Hepatic stellate cell (primary cell): Measurements from ENCODE around the gene ABLIM2.
A peak's percentile ranks its signal among the peaks of the same experiment; 100 is the strongest.

ENCODE experiments used
- DNase-seq: peaks from one replicate; pipeline ENCODE4 v3.0.0; 2011; ENCODE audit warnings: low spot score

ABLIM2 gene

DNA sequence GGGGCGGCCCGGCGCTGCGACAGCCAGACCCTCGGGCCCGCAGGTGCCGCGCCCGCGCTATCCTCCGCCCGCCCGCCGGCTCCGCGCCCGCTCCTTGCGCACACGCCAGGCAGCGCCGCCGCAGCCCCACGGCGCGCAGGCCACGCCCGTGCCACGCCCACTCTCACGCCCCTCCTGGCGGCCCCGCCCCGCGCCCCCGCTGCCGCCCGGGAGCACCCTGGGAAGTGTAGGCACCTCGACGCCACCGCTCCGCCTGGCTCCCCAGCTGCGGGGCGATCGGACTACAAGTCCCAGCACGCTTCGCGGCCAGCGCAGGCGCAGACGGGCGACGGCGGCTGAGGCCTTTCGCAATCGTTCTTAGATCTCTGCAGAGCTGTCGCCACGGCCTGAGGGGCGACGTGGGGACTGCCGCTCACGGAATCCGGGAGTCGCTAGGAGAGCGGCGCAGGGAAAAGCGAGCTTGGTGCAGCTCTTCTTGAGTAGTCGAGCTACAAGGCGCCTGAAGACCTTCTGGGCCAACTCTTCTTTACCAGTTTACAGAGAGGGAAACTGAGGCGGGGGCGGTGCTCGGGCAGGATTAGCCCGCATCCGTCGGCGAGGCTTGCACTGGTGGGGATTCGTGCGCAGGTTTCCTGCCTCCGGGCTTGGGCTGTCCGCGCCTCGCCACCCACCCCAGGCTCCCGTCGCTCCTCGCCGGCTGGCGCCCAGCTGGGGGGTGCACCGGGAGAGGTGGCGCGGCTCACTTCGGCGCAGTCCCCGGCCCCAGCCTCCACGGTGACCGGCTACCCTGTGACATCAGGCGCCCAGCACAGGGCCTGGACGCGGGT, at the start of gene ABLIM2:
Gene ABLIM2 (minus strand): TSS at position 104 of the 827 bp plus-strand sequence. CDS start 124 bp downstream, outside the sequence.
- peak; percentile 96 for DNase-seq

- DNase-seq: no peak
Measured at GRCh38 chr4:8207314-8207713, 48.7 kb upstream of the ABLIM2 start.

DNA sequence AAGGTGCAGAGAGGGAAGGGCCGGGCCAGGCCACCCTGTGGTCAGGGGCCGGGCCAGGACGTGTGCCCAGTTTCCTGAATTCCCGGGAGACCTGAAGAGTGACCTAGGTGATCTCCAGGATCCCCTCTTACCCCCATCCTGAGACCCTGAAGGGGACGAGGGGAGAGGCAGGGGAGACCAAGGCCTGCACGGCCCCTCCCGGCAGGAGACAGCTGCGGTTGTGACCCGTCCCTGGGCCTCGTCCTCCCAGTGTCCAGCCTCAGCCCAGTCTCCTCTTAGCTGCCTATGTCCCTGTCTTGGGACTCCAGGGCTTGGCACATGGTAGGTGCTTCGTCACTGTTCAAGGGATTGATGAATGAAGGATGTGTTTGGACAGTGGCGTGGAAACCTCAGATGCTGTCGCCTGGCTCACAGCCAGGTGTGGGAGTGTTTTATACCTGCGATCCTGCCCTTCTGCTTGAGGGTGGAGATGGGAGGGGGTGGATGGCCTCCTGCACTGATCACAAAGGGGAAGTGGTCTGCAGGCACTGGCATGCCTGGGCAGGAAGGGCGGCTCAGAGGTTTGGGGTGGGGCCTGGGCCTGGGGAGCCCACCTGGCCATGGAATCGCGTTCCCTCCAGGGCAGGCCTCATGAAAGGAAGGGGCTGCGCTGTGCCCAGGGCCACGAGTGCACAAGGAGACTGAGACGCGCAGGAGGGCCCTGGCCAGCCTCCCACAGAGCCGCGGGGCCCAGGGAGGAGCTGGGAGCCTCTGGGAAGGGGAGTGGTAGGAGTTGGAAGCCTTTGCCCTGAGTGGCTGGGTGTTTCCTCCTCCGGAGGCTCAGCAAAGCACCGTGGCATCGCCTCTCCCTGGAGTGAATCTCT, 47.4 kb upstream of the ABLIM2 start:
- no peak for DNase-seq

DNA sequence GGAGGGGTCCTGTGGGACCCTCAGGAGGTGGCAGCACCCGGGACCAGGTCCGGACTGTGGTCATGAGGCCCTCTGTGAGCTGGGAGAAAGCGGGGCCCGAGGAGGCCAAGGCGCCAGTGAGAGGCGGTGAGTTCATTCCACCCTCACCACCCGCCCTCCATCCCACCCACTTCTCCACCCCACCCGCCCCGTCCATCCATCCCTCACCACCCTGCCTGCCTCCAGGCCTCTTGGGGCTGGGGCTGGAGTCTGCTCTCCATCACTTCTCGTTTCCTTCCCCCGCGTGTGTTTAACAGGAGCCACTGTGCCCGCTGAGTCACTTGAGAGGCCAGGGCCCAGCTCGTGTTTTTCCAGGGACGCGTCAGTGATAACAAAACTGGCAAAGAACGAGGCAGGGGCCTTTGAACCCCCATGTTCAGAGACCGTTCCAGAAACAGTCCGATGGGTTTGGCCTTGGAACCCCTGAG, 46.7 kb upstream of the ABLIM2 start:
- peak; percentile 44 for DNase-seq

DNA sequence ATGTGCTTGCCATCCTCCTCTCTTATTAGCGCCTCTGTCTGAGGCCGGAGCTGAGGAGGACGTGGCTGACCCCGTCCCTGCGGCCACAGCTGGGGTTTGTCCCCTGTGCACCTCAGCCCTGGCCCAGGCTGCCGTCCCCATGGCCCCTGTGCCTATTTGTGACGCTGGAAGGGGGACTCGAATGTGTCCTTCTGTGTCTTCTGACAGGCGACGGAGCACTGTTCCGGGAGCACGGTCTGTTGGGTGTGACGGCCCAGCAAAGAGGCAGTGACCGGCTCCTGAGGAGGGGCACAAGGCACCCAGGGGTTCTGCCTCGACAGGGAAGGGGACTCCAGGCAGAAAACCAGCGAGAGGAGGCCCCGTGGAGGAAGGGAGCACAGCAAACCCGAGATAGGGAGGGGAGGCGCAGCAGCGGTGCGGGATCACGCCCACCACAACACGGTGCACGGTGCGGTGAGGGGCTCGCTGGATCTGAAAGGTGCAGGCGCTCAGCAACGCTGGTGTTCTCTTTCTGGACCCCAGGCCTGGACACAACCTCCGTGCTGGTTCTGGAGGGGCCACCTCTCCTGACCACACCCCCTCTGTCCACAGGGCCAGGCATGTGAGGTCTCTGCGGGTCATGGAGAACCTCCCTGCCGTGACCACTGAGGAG, 46.1 kb upstream of the ABLIM2 start:
- no peak for DNase-seq

- DNase-seq: no peak
Measured at GRCh38 chr4:8203817-8204216, 45.2 kb upstream of the ABLIM2 start.

DNA sequence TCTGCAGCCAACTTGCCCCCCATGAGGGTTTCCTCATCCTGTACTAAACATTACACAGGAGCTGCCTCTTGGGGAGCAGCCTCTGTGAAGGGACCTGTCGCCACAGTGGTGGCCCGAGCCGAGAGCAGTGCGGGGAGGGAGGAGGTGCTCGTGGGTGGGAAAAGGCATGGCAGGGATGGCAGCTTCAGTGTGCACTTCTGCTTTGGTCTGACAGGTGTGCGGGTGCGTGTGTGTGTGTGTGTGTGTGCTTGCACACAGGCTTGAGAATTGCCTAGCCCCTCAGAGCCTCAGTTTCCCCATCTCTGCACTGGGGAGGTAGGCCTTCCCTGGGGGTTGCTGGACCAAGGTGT, 44.4 kb upstream of the ABLIM2 start:
- DNase-seq: no peak

DNA sequence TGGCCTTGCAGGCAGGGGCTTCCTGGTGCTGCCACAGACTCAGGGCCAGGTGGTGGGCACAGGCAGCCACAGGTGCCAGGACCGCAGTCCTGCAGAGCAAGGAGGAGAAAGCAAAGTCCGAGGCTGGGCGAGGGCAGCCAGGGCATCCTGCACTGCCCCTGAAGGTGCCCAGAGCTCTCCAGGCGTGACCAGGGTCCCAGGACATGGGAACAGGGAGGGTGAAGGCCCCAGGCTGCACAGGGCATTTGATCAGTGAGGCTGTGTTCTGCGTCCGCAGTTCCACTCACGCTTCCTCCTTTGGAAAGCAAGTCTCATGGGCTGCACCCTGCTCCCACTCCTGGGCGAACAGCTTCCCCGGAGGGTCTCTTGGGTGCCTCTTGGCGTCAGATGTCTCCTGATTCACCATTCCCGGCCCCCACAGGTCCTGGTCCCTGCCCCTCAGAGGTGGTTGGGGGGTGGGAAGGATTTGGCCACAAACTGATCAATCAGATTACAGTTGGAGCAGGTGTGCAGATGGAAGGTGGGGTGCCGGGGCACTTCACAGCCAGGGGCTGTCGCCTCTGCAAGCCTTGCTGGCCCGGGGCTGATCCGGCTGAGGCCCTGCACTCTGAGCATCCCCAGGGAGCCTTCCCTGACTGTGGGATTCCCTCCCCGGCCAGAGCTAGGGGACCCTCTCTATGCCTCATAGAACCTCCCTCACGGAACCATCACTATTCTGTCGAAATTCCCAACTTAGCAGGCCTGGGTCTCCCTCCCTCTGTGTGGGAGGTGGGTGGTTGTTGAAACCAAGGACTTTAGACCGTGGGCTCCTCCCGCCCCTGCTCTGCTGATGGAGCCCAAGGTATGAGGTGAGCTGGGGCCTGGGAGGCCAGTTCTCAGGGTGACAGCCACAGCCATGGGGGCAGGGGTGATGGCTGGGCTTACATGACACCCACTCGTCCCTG, 43.8 kb upstream of the ABLIM2 start:
- no peak for DNase-seq

DNA sequence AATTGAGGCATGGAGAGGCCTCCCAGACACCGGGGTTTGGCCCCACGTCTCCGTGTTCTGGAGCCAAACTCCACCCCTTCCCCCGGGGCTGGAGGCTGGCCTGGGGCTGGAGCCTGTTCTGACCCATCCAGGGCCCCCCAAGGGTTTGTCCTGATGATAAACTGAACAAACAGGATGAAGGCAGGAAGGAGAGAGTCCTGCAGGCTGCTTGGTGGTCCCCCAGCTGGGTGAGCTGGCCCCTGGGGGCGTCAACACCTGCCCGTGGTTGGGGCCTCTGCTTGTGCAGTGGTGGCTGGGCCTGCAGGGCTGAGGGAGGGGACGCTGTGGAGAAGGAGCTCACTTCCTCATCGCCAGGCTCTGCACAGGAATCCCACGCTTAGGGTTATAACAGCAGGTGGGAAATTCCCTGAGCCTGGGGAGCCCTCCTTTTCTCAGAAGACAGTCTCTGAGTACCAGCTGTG, 42.7 kb upstream of the ABLIM2 start:
- DNase-seq: no peak

GRCh38 chr4:8200302-8200975, 41.8 kb upstream of the ABLIM2 start:
- DNase-seq: peak; percentile 77

DNA sequence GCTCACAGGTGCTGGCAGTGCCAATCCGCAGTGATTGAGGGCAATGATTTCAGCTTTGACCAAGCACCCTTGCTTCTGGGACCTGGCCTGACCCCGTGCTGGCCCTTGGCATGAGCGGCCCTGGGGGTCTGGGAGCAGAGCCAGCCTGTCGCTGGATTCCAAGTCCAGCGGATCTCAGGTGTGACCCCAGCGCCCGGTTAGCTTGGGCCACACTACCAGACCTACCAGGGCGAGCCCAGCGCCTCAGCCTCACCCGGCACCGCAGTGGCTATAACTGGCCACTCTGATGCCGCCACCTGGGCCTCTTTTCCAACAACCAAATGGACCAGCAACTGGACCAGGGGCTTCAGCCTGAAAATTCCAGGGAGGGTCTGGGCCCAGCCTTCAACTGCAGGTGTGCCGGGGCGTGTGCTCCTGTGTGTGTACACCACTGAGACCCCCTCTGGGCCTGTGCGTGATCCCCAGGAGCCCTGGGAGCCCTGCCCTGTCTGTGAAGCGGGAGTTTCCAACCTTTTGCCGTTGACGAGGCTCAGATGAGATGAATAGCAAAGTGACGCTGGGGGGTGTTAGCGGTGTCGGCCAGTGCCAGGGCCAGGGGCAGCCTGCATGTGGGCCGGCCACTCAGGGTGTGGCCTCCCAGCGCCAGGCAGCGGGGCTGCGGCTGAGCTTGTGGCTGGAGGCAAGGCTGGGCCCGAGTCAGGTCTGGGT, 41.1 kb upstream of the ABLIM2 start:
- DNase-seq: no peak

GRCh38 chr4:8198906-8199593, 40.4 kb upstream of the ABLIM2 start, which contains the start of gene SH3TC1:
Gene SH3TC1 (plus strand): TSS chr4:8199290. CDS start chr4:8205195, 5,905 bp downstream.
- DNase-seq: peak; percentile 95

DNA sequence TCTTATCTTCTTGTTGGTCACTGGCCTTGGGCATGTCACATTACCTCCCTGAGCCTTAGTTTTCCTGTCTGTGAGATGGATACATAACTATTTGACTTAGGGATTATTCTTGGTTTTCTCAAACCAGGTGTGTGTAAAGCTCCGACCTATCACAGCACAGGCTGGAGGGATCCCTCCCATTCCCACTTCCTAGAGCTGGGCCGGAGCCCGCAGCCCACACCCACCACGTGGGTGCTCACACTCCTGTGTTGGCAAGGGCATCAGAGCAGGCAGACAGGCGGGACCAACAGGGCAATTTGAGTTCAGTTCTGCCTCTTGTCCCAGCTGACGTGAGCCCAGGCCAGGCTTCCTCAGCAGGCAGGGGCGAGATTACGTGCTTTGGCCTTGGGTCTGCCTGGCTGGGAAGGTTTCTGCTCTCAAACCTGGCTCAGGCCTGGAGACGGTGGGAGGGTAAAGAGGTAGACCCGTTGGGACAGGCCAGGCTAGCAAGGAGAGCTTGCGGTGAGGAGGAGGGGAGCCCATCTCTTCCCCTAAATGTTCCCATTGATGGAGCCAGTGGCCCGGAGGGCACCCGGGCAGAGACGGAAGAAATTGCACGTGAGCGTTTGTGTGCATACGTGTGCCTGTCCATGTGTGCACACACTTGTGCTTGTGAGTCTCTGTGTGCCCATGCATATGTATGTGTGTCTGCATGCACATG, 39.7 kb upstream of the ABLIM2 start:
- DNase-seq: no peak

DNA sequence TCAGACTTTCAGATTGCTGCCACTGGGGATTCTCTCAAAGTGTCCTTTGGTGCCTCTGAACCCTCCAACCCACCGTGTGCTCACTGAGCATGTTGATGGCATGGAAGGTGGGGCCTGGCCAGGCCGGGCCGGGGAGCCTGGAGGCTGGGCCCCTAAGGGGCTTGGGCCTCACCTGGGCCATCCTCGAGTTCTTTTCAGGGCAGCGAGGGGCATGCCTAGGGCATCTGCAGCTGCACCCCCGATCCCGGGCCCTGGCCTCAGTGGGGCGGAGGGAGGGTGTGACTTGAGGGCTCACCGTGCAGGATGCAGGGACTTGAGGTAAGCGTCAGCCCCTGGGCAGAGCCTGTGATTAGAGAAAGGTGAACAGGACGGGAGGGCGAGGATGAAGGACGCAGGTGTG, 38.9 kb upstream of the ABLIM2 start:
- no peak for DNase-seq

DNA sequence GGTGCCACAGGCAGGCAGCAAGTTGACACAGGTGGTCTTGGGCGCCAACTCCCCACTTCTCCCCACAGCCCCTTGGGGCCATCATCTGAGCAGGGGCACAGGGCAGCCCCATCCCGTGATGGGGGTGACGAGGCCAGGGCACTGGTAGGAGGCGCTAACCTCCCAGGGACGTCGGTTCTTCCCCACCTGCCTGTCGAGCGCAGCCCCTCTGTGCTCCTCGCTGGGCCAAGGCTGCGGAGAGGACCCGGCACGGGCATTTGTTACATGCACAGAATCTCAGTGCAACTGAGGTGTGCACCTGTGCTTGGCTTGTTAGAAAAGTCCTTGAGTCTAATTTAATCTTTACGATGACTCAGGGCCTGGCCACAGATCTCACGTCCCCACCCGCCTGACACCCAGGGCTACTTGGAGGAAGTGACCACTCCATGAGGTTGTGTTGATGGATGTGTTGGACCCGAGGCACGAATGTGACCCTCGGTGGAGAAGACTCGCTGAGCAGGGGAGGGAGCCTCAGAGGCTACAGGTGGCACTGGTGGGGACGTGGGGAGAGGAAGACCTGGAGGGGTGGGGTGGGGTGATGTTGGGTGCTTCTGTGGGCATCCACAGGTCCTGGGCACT, 37.3 kb upstream of the ABLIM2 start:
- DNase-seq: no peak

DNA sequence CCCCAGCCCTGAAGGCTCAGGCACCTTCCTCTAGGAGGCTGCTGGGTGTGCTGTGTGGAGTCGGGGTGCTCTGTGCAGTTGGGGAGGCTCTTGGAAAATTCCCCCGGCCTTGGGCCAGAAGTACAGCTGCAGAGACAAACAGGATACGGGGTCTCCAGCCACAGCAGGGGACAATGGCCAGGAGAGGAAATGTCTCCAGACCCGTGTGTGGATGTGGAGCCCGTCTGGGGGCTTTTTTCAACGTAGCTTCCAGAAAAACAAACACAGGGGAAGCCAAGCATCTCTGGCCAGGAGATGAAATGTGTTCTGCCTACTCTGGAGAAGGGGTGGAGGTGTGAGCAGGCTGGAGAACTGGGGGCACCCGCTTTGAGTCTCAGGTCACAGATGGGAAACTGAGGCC, 36.8 kb upstream of the ABLIM2 start:
- no peak for DNase-seq

GRCh38 chr4:8194306-8195242, 36.0 kb upstream of the ABLIM2 start:
- no peak for DNase-seq
